H1 (cell line): ENCODE results near the gene MEIOB. TPM values are rescaled to one million over a fixed set of nuclear protein-coding genes. Genes with fewer than 3 reads are reported as not detected.

Experiments used
- CTCF ChIA-PET: fragments of 300-600 bp; sonication (Branson Sonifier 250); formaldehyde crosslinking; loops from one replicate; lab custom pipeline; 2021; ENCODE audit not compliant: partially characterized antibody; lab: Charles Lee
- POLR2A ChIA-PET: fragments of 300-600 bp; sonication (Branson Sonifier 250); formaldehyde crosslinking; loops from one replicate; lab custom pipeline; 2021; ENCODE audit warnings: inconsistent platforms; ENCODE audit not compliant: partially characterized antibody; lab: Charles Lee
- DNase-seq, 2 experiments: peaks; one replicate each; pipeline versions ENCODE4 v3.0.0 to v3.0.0-alpha.2; 2010 to 2022; ENCODE audit warnings: low spot score in 2 of 2, low read depth in 1 of 2, mixed read lengths in 1 of 2
- FAIRE-seq: peaks from 2 replicates; lab custom pipeline; 2011; peaks lifted over from hg19 to GRCh38; lab: Jason Lieb, UNC
- H2AFZ ChIP-seq: 2 replicates; pipeline ENCODE4 v1.8.1; 2012; ENCODE audit warnings: low read length, inconsistent platforms
- H2AK5ac ChIP-seq: 2 replicates; pipeline ENCODE4 v1.6.1; 2013; ENCODE audit warnings: low read depth, low read length
- H2BK120ac ChIP-seq: replicated peaks from 2 replicates; pipeline ENCODE3; 2013; ENCODE audit warnings: low read depth, low read length, inconsistent platforms
- H2BK12ac ChIP-seq: 2 replicates; pipeline ENCODE4 v1.6.1; 2013; ENCODE audit warnings: low read depth, low read length
- H2BK15ac ChIP-seq: 2 replicates; pipeline ENCODE4 v1.6.1; 2013; ENCODE audit warnings: low read length
- H2BK20ac ChIP-seq: 2 replicates; pipeline ENCODE4 v1.6.1; 2013; ENCODE audit warnings: low read length
- H2BK5ac ChIP-seq: 2 replicates; pipeline ENCODE4 v1.6.1; 2013; ENCODE audit warnings: low read depth, low read length
- H3K14ac ChIP-seq: 2 replicates; pipeline ENCODE4 v1.6.1; 2013; ENCODE audit warnings: inconsistent platforms; ENCODE audit not compliant: insufficient read length
- H3K18ac ChIP-seq: 2 replicates; pipeline ENCODE4 v1.6.1; 2013; ENCODE audit warnings: low read length; ENCODE audit errors: extremely low read depth
- H3K23ac ChIP-seq: 2 replicates; pipeline ENCODE4 v1.6.1; 2013; ENCODE audit warnings: inconsistent platforms; ENCODE audit not compliant: insufficient read length
- H3K23me2 ChIP-seq: 2 replicates; pipeline ENCODE4 v1.6.1; 2013; ENCODE audit warnings: low read depth, low read length
- H3K27ac ChIP-seq: 2 replicates; pipeline ENCODE4 v1.6.1; 2011; ENCODE audit warnings: low read depth, low read length, inconsistent platforms
- H3K27me3 ChIP-seq, 4 experiments: replicated peaks in 1 of 4; 1 replicate in 1 of 4; 2 replicates in 3 of 4; pipeline versions ENCODE4 v1.6.1 to v1.8.1; 2011 to 2013; ENCODE audit warnings: low read length in 3 of 4, mild to moderate bottlenecking in 3 of 4, inconsistent platforms in 2 of 4, mixed read lengths in 2 of 4, moderate library complexity in 1 of 4; ENCODE audit not compliant: control insufficient read depth in 3 of 4, insufficient read depth in 3 of 4; ENCODE audit errors: extremely low read depth in 1 of 4
- H3K36me3 ChIP-seq, 4 experiments: 2 replicates each; pipeline versions ENCODE4 v1.6.1 to v1.8.1; 2011 to 2013; ENCODE audit warnings: mild to moderate bottlenecking in 4 of 4, low read length in 3 of 4, moderate library complexity in 2 of 4, control low read depth in 1 of 4, inconsistent platforms in 1 of 4; ENCODE audit not compliant: insufficient read depth in 4 of 4, control insufficient read depth in 2 of 4
- H3K4ac ChIP-seq: replicated peaks from 2 replicates; pipeline ENCODE3; 2013; ENCODE audit warnings: low read length, low read depth, mixed read lengths, inconsistent platforms; ENCODE audit not compliant: insufficient read length
- H3K4me1 ChIP-seq, 4 experiments: replicated peaks in 1 of 4; 1 replicate in 1 of 4; 2 replicates in 3 of 4; pipeline versions ENCODE4 v1.6.1 to v1.8.1; 2011 to 2013; ENCODE audit warnings: low read length in 3 of 4, inconsistent platforms in 2 of 4, mixed read lengths in 1 of 4; ENCODE audit not compliant: insufficient read depth in 4 of 4, control insufficient read depth in 3 of 4
- H3K4me2 ChIP-seq, 2 experiments: 2 replicates each; pipeline versions ENCODE4 v1.6.1 to v1.8.1; 2011 to 2013; ENCODE audit warnings: low read depth in 2 of 2, low read length in 2 of 2, control low read depth in 1 of 2, inconsistent platforms in 1 of 2, mild to moderate bottlenecking in 1 of 2; ENCODE audit not compliant: insufficient read depth in 1 of 2
- H3K4me3 ChIP-seq, 4 experiments: fragments of 200-600, 300-600 bp in 1 of 4; sonication (generic), shearing (Covaris generic), sonication (Bioruptor Twin) in 1 of 4; 2 replicates each; pipeline versions ENCODE4 v1.5.1 to v1.8.1; 2011 to 2016; ENCODE audit warnings: low read length in 4 of 4, low read depth in 3 of 4, control low read depth in 2 of 4, inconsistent platforms in 2 of 4, mild to moderate bottlenecking in 2 of 4, mixed read lengths in 1 of 4, moderate library complexity in 1 of 4; ENCODE audit not compliant: insufficient read depth in 2 of 4; ENCODE audit errors: extremely low read depth in 1 of 4
- H3K56ac ChIP-seq: replicated peaks from 2 replicates; pipeline ENCODE3; 2013; ENCODE audit warnings: low read depth, mild to moderate bottlenecking, mixed read lengths, low read length, inconsistent platforms; ENCODE audit not compliant: insufficient read length
- H3K79me1 ChIP-seq: 2 replicates; pipeline ENCODE4 v1.6.1; 2013; ENCODE audit warnings: low read depth, low read length, control low read depth
- H3K79me2 ChIP-seq, 2 experiments: 2 replicates each; pipeline versions ENCODE4 v1.6.1 to v1.8.1; 2012 to 2013; ENCODE audit warnings: low read length in 2 of 2, mild to moderate bottlenecking in 2 of 2, inconsistent platforms in 1 of 2; ENCODE audit not compliant: insufficient read depth in 2 of 2, control insufficient read depth in 1 of 2
- H3K9ac ChIP-seq, 4 experiments: replicated peaks in 1 of 4; 1 replicate in 1 of 4; 2 replicates in 3 of 4; pipeline versions ENCODE4 v1.6.1 to v1.8.1; 2011 to 2013; ENCODE audit warnings: low read depth in 3 of 4, low read length in 3 of 4, control low read depth in 2 of 4, mild to moderate bottlenecking in 2 of 4, moderate library complexity in 2 of 4, inconsistent platforms in 1 of 4; ENCODE audit errors: extremely low read depth in 1 of 4
- H3K9me3 ChIP-seq, 2 experiments: 2 replicates each; pipeline versions ENCODE4 v1.6.1 to v1.8.1; 2012 to 2013; ENCODE audit warnings: mild to moderate bottlenecking in 2 of 2, moderate library complexity in 2 of 2, control low read depth in 1 of 2, inconsistent platforms in 1 of 2, low read depth in 1 of 2, low read length in 1 of 2, mixed read lengths in 1 of 2; ENCODE audit not compliant: insufficient read depth in 2 of 2
- H4K20me1 ChIP-seq, 2 experiments: replicated peaks in 1 of 2; 2 replicates each; pipeline versions ENCODE3 to v1.8.1; 2011 to 2013; ENCODE audit warnings: inconsistent platforms in 2 of 2, low read length in 2 of 2, mild to moderate bottlenecking in 1 of 2; ENCODE audit not compliant: insufficient read depth in 2 of 2, control insufficient read depth in 1 of 2
- H4K5ac ChIP-seq: 2 replicates; pipeline ENCODE4 v1.6.1; 2013; ENCODE audit warnings: low read length, low read depth, mixed read lengths, inconsistent platforms; ENCODE audit not compliant: insufficient read length
- H4K8ac ChIP-seq: 2 replicates; pipeline ENCODE4 v1.8.0; 2013; ENCODE audit warnings: mild to moderate bottlenecking, moderate library complexity, low read length, inconsistent platforms; ENCODE audit not compliant: insufficient read depth; ENCODE audit errors: extremely low read depth
- H4K91ac ChIP-seq: replicated peaks from 2 replicates; pipeline ENCODE3; 2013; ENCODE audit warnings: low read length, mixed read lengths, inconsistent platforms; ENCODE audit not compliant: insufficient read length
- BCL11A ChIP-seq, 2 experiments: IDR thresholded peaks; one replicate each; pipeline ENCODE4 v1.6.1; 2011; ENCODE audit warnings: low read depth in 2 of 2, low read length in 2 of 2, mild to moderate bottlenecking in 2 of 2
- RBBP5 ChIP-seq: IDR thresholded peaks from 2 replicates; pipeline ENCODE4 v1.7.1; 2012; ENCODE audit warnings: low read depth, mild to moderate bottlenecking, inconsistent platforms, low read length, moderate library complexity, borderline replicate concordance
- TBP ChIP-seq: IDR thresholded peaks from 2 replicates; pipeline ENCODE4 v1.6.1; 2011; ENCODE audit warnings: low read depth, low read length, improper control_type of control experiment
- TEAD4 ChIP-seq: IDR thresholded peaks from 2 replicates; pipeline ENCODE4 v1.6.1; 2012; ENCODE audit warnings: low read depth, low read length, inconsistent platforms, mixed read lengths
- ZNF274 ChIP-seq: IDR thresholded peaks from 2 replicates; pipeline ENCODE4 v1.7.0; 2012; ENCODE audit warnings: low read length, borderline replicate concordance; ENCODE audit errors: extremely low read depth
- WGBS, 2 experiments: shearing (Covaris generic) in 1 of 2; methylation state at CpG; one replicate each; pipeline versions ENCODE4 v1.1.6 to v1.1.7; 2013 to 2015; ENCODE audit warnings: low lambda C conversion rate in 2 of 2, mixed read lengths in 2 of 2, inconsistent platforms in 1 of 2, low coverage in 1 of 2, missing lambda C conversion rate in 1 of 2; ENCODE audit not compliant: insufficient replicate concordance in 2 of 2, insufficient coverage in 1 of 2, insufficient read length in 1 of 2; ENCODE audit errors: extremely low coverage in 1 of 2, missing lambda C conversion rate in 1 of 2; 5-methylcytosine and 5-hydroxymethylcytosine counted together
- polyA plus RNA-seq, 7 experiments: library from polyadenylated mRNA; depleted of rRNA in 3 of 7; stranded (reverse) in 5 of 7; unstranded in 2 of 7; fragments of >200 nt in 5 of 7; fragments of 200-250 nt in 2 of 7; gene quantifications; 1 replicate in 5 of 7; 2 replicates in 1 of 7; 4 replicates in 1 of 7; pipeline versions ENCODE4 v1.2.1 to v1.2.3, GENCODE V29; 2011 to 2013; ENCODE audit warnings: missing spikeins in 2 of 7, mixed read lengths in 2 of 7
- total RNA-seq: library from RNA; stranded (reverse); fragmentation: NEBNext Ultra II Directional; extraction: Animal tissue kit (Norgen Biotek cat#: 25700); gene quantifications from 2 replicates; pipeline ENCODE4 v1.2.1, GENCODE V29; 2021
- TF ChIP-seq, protein P1 (sequence below): IDR thresholded peaks from 2 replicates; pipeline ENCODE4 v1.6.1; 2011; ENCODE audit warnings: low read depth, mild to moderate bottlenecking, low read length; ENCODE audit not compliant: insufficient read depth

The MEIOB gene
- total and polyA plus RNA-seq, 2 of the 8 experiments (the other 6 are each of a cell fraction or from before 2014, with no cell fraction given): 0.63 to 1.1 TPM

DNA sequence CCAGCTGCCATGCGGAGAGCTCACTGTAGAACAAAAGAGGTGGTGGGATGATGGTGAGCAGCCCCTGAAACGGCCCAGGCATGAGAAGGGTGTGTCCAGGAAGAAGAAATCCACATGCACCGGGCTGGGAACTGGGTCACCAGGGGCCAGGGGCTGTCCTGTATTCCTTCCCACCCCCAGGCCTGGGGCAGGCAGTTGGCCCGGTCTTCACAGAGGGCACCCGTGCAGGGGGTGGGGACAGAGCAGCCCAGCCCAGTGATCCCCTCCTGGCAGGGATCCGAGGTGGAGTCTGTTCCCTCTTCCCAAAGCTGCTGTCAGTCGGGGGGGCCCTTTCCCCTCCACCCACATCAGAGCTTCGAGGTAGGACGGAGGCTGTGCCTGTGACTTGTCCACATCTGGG is 37.0 kb upstream of the MEIOB start:
- Histone ChIP-seq H3K36me3 (no peaks in the 10 kb centered on the region), H4K20me1 (no peaks in the 10 kb centered on the region), H2BK120ac (no peak overlapping the region), H4K8ac (peak overlapping the region; percentile 71; the same call in 1 of the 2 replicates), H3K27me3 (peaks cover 0 to 2% (median 1%) of the 10 kb centered on the region in 4 experiments; a peak in 4 of 7 replicates), H3K4me2 (no peak overlapping the region), H3K79me1 (no peaks in the 10 kb centered on the region), H3K79me2 (no peaks in the 10 kb centered on the region), H3K18ac (peak overlapping the region; percentile 19; the same call in 1 of the 2 replicates), H2BK12ac (peak overlapping the region; percentile 27; the same call in 1 of the 2 replicates), H3K4me3 (no peak overlapping the region), H3K4me1 (peaks cover 0 to 21% (median 3%) of the 10 kb centered on the region in 4 experiments; a peak in 3 of 7 replicates), H3K27ac (no peak overlapping the region), H2BK15ac (peak overlapping the region; percentile 61; the same call in 1 of the 2 replicates)
- TF ChIP-seq, protein P1, sequence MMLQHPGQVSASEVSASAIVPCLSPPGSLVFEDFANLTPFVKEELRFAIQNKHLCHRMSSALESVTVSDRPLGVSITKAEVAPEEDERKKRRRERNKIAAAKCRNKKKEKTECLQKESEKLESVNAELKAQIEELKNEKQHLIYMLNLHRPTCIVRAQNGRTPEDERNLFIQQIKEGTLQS: no peak
- TF ChIP-seq ZNF274 (no peak), BCL11A (IDR thresholded peaks at IDR 0.05; ENCODE audit: low read depth in 2 of 2, low read length in 2 of 2) (no peak), RBBP5 (no peak), TBP (no peak), TEAD4 (no peak)
- TF ChIP-seq, all 59 proteins: peak for 0
- Histone ChIP-seq H3K56ac (no peak overlapping the region), H3K4ac (no peak overlapping the region), H4K5ac (no peak overlapping the region), H2BK5ac (peak overlapping the region; percentile 56; the same call in 1 of the 2 replicates), H3K23ac (no peak overlapping the region), H2AFZ (no peak overlapping the region), H2AK5ac (no peak overlapping the region), H3K9ac (no peak overlapping the region), H3K14ac (no peak overlapping the region), H3K23me2 (no peaks in the 10 kb centered on the region), H2BK20ac (no peak overlapping the region), H3K9me3 (no peaks in the 10 kb centered on the region), H4K91ac (no peak overlapping the region)
- CTCF ChIA-PET: interaction anchor here (0.6 to 2.7 kb wide), 9 partner anchors 9 to 616 kb away, joined by 3 to 10 read pairs (median 3); partner anchors contain the start of gene MEIOB
- FAIRE-seq (no peak), DNase-seq (no peak)
- POLR2A ChIA-PET: interaction anchor here (0.9 to 3.6 kb wide), 5 partner anchors 9 to 246 kb away, joined by 3 to 17 read pairs (median 4); partner anchors contain the start of genes RPS2 and TRAF7
- 91% methylated on average over 9 of the region's 9 CpGs; no CpG with 5 or more reads in 1 of the 2 experiments for WGBS, 2 experiments
